ENCODE measurements around the gene IL17RD.

The IL17RD gene

GRCh38 chr3:57052662-57053061, 112.5 kb downstream of the IL17RD start:
- H3K9me3 ChIP-seq (ENCODE audit: control insufficient read depth, insufficient read depth, low read depth, low read length) = no peaks in the 10 kb centered on the region
- H3K27ac ChIP-seq (ENCODE audit: extremely low read depth, low read depth, low read length) = no peak overlapping the region
- no peaks in the 10 kb centered on the region for H3K36me3 ChIP-seq (ENCODE audit: control insufficient read depth in 2 of 2, insufficient read depth in 1 of 2, low read length in 2 of 2)
- ChIA-PET POLR2A (no interaction called here), CTCF (no interaction called here)
- no peaks in the 10 kb centered on the region for H3K4me1 ChIP-seq (ENCODE audit: control insufficient read depth, insufficient read depth, low read length)
- no peak overlapping the region for H3K4me3 ChIP-seq (ENCODE audit: low read depth, low read length)
- TF ChIP-seq ZSCAN30 (tag by site-specific recombination; IDR thresholded peaks at IDR 0.05) (no peak), SP7 (tag by site-specific recombination; IDR thresholded peaks at IDR 0.05) (no peak), EGR2 (tag by site-specific recombination; IDR thresholded peaks at IDR 0.05; ENCODE audit: low read depth) (no peak), AEBP2 (tag by site-specific recombination; IDR thresholded peaks at IDR 0.05; ENCODE audit: borderline replicate concordance) (no peak), ZNF214 (tag by site-specific recombination; IDR thresholded peaks at IDR 0.05; ENCODE audit: borderline replicate concordance) (no peak), ZNF488 (tag by site-specific recombination; IDR thresholded peaks at IDR 0.05) (no peak), ZNF521 (tag by site-specific recombination; IDR thresholded peaks at IDR 0.05) (no peak), ZNF391 (tag by site-specific recombination; IDR thresholded peaks at IDR 0.05; ENCODE audit: borderline replicate concordance, low read depth) (no peak), SETDB1 (IDR thresholded peaks at IDR 0.05; ENCODE audit: insufficient read length, low read length) (no peak)

- no peaks in the 10 kb centered on the region for H3K4me1 ChIP-seq (ENCODE audit: control insufficient read depth, insufficient read depth, low read length)
- H3K4me3 ChIP-seq (ENCODE audit: low read depth, low read length) = no peak overlapping the region
- TF ChIP-seq SCRT2 (tag by site-specific recombination; IDR thresholded peaks at IDR 0.05) (0 out of 2 replicates have a peak, but pooled peaks have one; percentile 9), ZNF121 (tag by site-specific recombination; IDR thresholded peaks at IDR 0.05) (no peak)
- POLR2A ChIA-PET = no interaction called here
- no peaks in the 10 kb centered on the region for H3K36me3 ChIP-seq (ENCODE audit: control insufficient read depth in 2 of 2, insufficient read depth in 1 of 2, low read length in 2 of 2)
- H3K27ac ChIP-seq (ENCODE audit: extremely low read depth, low read depth, low read length) = no peak overlapping the region
- CTCF ChIA-PET = no interaction called here
- no peaks in the 10 kb centered on the region for H3K9me3 ChIP-seq (ENCODE audit: control insufficient read depth, insufficient read depth, low read depth, low read length)
These were observed 116.4 kb downstream of the IL17RD start for GRCh38 chr3:57048728-57049127.

- H3K36me3 ChIP-seq (ENCODE audit: control insufficient read depth in 2 of 2, insufficient read depth in 1 of 2, low read length in 2 of 2) = no peaks in the 10 kb centered on the region
- ChIA-PET CTCF (no interaction called here), POLR2A (no interaction called here)
- no peaks in the 10 kb centered on the region for H3K9me3 ChIP-seq (ENCODE audit: control insufficient read depth, insufficient read depth, low read depth, low read length)
- H3K27ac ChIP-seq (ENCODE audit: extremely low read depth, low read depth, low read length) = no peak overlapping the region
- no peaks in the 10 kb centered on the region for H3K4me1 ChIP-seq (ENCODE audit: control insufficient read depth, insufficient read depth, low read length)
- no peak overlapping the region for H3K4me3 ChIP-seq (ENCODE audit: low read depth, low read length)
- no peak for TF ChIP-seq ZNF626 (tag by site-specific recombination; IDR thresholded peaks at IDR 0.05)
- TF ChIP-seq ZNF404 (tag by site-specific recombination; IDR thresholded peaks at IDR 0.05) = no peak
- TF ChIP-seq ZNF362 (tag by site-specific recombination; IDR thresholded peaks at IDR 0.05) = no peak
- no peak for TF ChIP-seq ZNF112 (tag by site-specific recombination; IDR thresholded peaks at IDR 0.05)
- 0 out of 2 replicates have a peak, but pooled peaks have one; percentile 26 for TF ChIP-seq EGR2 (tag by site-specific recombination; IDR thresholded peaks at IDR 0.05; ENCODE audit: low read depth)
- TF ChIP-seq ZXDB (tag by site-specific recombination; IDR thresholded peaks at IDR 0.05) = no peak
- peak; percentile 49 for TF ChIP-seq ZFHX2 (tag by site-specific recombination; conservative IDR thresholded peaks at IDR 0.05)
- no peak for TF ChIP-seq MYNN (tag by site-specific recombination; IDR thresholded peaks at IDR 0.05; ENCODE audit: borderline replicate concordance)
- TF ChIP-seq ZNF623 (tag by site-specific recombination; IDR thresholded peaks at IDR 0.05) = no peak
- no peak for TF ChIP-seq ZNF202 (tag by site-specific recombination; IDR thresholded peaks at IDR 0.05; ENCODE audit: borderline replicate concordance)
- TF ChIP-seq ZNF48 (tag by site-specific recombination; IDR thresholded peaks at IDR 0.05) = no peak
- TF ChIP-seq ZBTB20 (tag by site-specific recombination; IDR thresholded peaks at IDR 0.05) = 0 out of 2 replicates have a peak, but pooled peaks have one; percentile 13
- no peak for TF ChIP-seq ZFP37 (tag by site-specific recombination; IDR thresholded peaks at IDR 0.05)
- no peak for TF ChIP-seq ZNF558 (tag by site-specific recombination; IDR thresholded peaks at IDR 0.05)
- no peak for TF ChIP-seq BCL11A (tag by site-specific recombination; IDR thresholded peaks at IDR 0.05; ENCODE audit: low read depth)
- no peak for TF ChIP-seq SALL2 (tag by site-specific recombination; IDR thresholded peaks at IDR 0.05; ENCODE audit: borderline replicate concordance)
- TF ChIP-seq ZNF707 (tag by site-specific recombination; IDR thresholded peaks at IDR 0.05) = no peak
- TF ChIP-seq ZNF488 (tag by site-specific recombination; IDR thresholded peaks at IDR 0.05) = no peak
These were observed 117.0 kb downstream of the IL17RD start for GRCh38 chr3:57048052-57048671.
